ENCODE results near the gene MIS18A. TPM values are rescaled to one million over a fixed set of nuclear protein-coding genes. Genes with fewer than 3 reads are reported as not detected.

The MIS18A gene
- polyA plus RNA-seq, 3 donors, result 1.6 to 2.5 (median 2.3) TPM

- no peak overlapping the region for H3K4me3 Mint-ChIP-seq
- Histone ChIP-seq H3K9me3 (replicated peaks in 1 of 2; ENCODE audit: control insufficient read depth in 1 of 2, insufficient read depth in 1 of 2, low read length in 2 of 2) (no peaks in the 10 kb centered on the region), H3K4me2 (replicated peaks; ENCODE audit: extremely low read depth, low read length, poor library complexity, severe bottlenecking) (no peak overlapping the region), H3K36me3 (replicated peaks in 1 of 2; ENCODE audit: control insufficient read depth in 1 of 2, insufficient read depth in 2 of 2, low read length in 2 of 2) (no peaks in the 10 kb centered on the region), H3K9ac (ENCODE audit: insufficient read depth, low read length, poor library complexity, severe bottlenecking) (no peak overlapping the region), H3K27ac (ENCODE audit: low read depth in 1 of 2, low read length in 2 of 2) (no peak overlapping the region), H3K27me3 (ENCODE audit: control insufficient read depth in 2 of 2, insufficient read depth in 2 of 2, low read length in 2 of 2) (no peaks in the 10 kb centered on the region), H3K79me2 (ENCODE audit: insufficient read depth, low read length) (no peaks in the 10 kb centered on the region), H2AFZ (ENCODE audit: insufficient read depth, low read depth, low read length, poor library complexity, severe bottlenecking) (no peak overlapping the region), H3K4me3 (replicated peaks in 1 of 3; ENCODE audit: low read depth in 2 of 3, low read length in 3 of 3) (no peak overlapping the region), H3K4me1 (ENCODE audit: control insufficient read depth in 1 of 2, insufficient read depth in 2 of 2, low read length in 2 of 2) (no peaks in the 10 kb centered on the region), H4K20me1 (ENCODE audit: insufficient read depth, low read length) (no peaks in the 10 kb centered on the region)
- no peak for DNase-seq
- H3K9me3 Mint-ChIP-seq, result peaks cover 4 to 22% (median 8%) of the 10 kb centered on the region in 7 donors
- H3K36me3 Mint-ChIP-seq, result no peaks in the 10 kb centered on the region
- intact Hi-C loops (cut with micrococcal nuclease), result no loop called here
- H3K27me3 Mint-ChIP-seq (ENCODE audit: low read depth in 3 of 3), result peaks cover 0 to 4% (median 0%) of the 10 kb centered on the region in 3 donors
- H3K27ac Mint-ChIP-seq, result no peak overlapping the region
- H3K4me1 Mint-ChIP-seq, result no peaks in the 10 kb centered on the region
- WGBS (ENCODE audit: insufficient coverage), result 96% methylated on average over 5 of the region's 8 CpGs
- TF ChIP-seq CTCF (IDR thresholded peaks at IDR 0.05), result no peak
Observed at GRCh38 chr21:32239551-32239950, 39.3 kb downstream of the MIS18A start.

DNA sequence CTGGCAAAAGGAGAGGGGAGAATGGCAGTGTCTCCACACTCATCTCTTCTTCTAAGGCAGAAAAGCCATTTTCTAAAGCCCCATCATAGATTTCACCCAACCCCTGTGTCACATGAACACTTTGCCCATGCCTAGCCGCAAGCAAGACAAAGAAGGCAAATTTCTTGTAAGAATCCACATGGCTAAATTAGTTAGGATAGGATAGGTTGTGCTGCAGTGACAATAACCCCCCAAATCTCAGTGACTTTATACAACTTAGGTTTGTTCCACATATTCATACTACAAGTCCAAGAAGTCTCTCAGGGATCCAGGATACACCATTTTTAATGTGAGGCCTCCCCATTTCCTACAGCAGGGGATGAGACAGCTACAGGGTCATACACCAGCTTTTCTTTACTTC, 40.8 kb downstream of the MIS18A start:
- Histone ChIP-seq H3K4me3 (replicated peaks in 1 of 3; ENCODE audit: low read depth in 2 of 3, low read length in 3 of 3) (no peak overlapping the region), H2AFZ (ENCODE audit: insufficient read depth, low read depth, low read length, poor library complexity, severe bottlenecking) (no peak overlapping the region), H3K9ac (ENCODE audit: insufficient read depth, low read length, poor library complexity, severe bottlenecking) (no peak overlapping the region), H3K27me3 (ENCODE audit: control insufficient read depth in 2 of 2, insufficient read depth in 2 of 2, low read length in 2 of 2) (no peaks in the 10 kb centered on the region), H3K9me3 (replicated peaks in 1 of 2; ENCODE audit: control insufficient read depth in 1 of 2, insufficient read depth in 1 of 2, low read length in 2 of 2) (no peaks in the 10 kb centered on the region), H3K4me2 (replicated peaks; ENCODE audit: extremely low read depth, low read length, poor library complexity, severe bottlenecking) (no peak overlapping the region), H3K4me1 (ENCODE audit: control insufficient read depth in 1 of 2, insufficient read depth in 2 of 2, low read length in 2 of 2) (no peaks in the 10 kb centered on the region), H4K20me1 (ENCODE audit: insufficient read depth, low read length) (no peaks in the 10 kb centered on the region), H3K79me2 (ENCODE audit: insufficient read depth, low read length) (no peaks in the 10 kb centered on the region), H3K36me3 (replicated peaks in 1 of 2; ENCODE audit: control insufficient read depth in 1 of 2, insufficient read depth in 2 of 2, low read length in 2 of 2) (no peaks in the 10 kb centered on the region), H3K27ac (ENCODE audit: low read depth in 1 of 2, low read length in 2 of 2) (no peak overlapping the region)
- H3K27ac Mint-ChIP-seq, result no peak overlapping the region
- intact Hi-C loops (cut with micrococcal nuclease), result no loop called here
- peaks cover 4 to 20% (median 5%) of the 10 kb centered on the region in 7 donors for H3K9me3 Mint-ChIP-seq
- H3K27me3 Mint-ChIP-seq (ENCODE audit: low read depth in 3 of 3), result peaks cover 0 to 2% (median 1%) of the 10 kb centered on the region in 3 donors
- no peaks in the 10 kb centered on the region for H3K36me3 Mint-ChIP-seq
- H3K4me1 Mint-ChIP-seq, result no peaks in the 10 kb centered on the region
- H3K4me3 Mint-ChIP-seq, result no peak overlapping the region
- no peak for DNase-seq
- TF ChIP-seq CTCF (IDR thresholded peaks at IDR 0.05), result no peak
- no CpG with 5 or more reads among the region's 1 CpG for WGBS (ENCODE audit: insufficient coverage)

All from CD14-positive monocyte (primary cell).